Measurements from ENCODE around the gene KCNH1.

Gene KCNH1

DNA sequence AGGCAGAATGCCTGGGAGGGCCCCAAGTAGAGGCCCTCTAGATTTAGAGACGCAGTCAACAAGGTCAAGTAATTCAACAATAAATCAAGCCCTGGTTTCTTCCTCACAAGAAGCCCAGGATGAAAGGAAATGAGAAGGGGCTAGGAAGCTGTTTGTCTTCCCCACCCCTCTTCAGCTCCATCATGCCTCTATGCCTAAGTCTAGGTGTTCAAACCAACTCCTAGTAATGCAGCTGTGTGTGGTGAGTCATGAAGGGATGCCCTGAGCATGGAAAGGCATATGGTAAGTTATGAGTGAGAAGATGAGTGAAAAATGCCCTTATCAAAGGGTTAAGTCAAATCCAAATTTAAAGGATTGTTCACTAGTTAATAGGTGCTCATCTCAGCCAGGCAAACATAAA, 339.5 kb downstream of the KCNH1 start:
- DNase-seq, result no peak

DNA sequence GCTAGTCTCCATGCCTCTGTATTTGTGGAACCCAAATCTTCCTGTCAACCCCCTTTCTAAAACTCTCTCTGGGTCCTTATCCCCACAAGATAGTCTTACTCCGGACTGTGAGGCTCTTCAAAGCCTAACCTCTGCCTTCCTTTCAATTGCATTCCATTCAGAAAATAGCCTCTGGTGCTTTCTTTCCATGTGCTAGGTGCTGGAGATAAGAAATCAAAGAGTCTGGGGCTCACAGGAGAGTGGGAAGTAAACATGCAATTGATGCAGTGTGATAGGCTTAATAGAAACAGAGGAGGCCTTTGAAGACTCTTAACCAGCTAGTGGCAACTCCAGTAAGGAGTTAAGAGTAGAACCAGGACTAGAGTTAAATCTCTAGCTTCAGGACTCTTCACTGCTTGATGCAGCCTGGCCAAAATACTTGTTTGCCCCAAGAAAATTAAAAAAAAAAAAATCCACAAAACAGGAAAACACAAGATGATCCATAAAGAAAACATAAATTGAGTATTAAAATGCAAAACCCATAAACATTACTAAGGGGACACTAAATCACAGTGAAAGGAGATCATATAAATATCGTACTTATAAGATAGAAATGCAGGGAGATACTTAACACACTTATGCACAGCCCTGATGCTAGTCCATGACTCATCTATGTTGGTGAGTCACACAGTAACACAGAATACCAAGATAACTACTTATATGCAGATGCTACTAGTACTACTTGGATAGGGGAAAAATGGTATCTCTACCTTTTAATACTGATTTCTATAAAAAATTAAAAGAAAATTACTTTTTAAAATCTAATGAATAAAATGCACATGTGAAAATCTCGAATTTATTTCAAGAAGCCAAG, 341.5 kb downstream of the KCNH1 start:
- DNase-seq, result no peak

GRCh38 chr1:210790196-210790595, 343.8 kb downstream of the KCNH1 start:
- no peak for DNase-seq

GRCh38 chr1:210787800-210788199, 346.1 kb downstream of the KCNH1 start:
- no peak for DNase-seq

DNA sequence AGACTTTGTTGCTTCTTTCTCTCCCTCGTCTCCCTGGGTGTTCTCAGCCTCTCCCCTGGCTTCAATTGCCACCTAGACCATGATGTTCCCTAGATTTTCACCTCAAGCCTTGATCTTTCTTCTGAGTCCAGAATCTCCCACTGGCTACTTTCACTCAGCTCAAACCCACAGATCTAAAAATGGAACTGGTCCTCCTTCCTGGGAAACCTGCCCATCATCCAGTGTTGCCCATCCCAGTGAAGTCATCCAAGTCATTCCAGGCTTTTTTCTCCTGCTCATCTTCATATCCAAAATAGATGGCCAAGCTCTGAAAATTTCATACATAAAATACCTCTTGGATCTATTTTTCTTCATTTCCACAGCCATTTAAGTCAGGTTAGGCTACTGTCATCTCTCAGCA, 347.4 kb downstream of the KCNH1 start:
- DNase-seq, result no peak

GRCh38 chr1:210783925-210784324, 350.0 kb downstream of the KCNH1 start:
- DNase-seq, result no peak

DNA sequence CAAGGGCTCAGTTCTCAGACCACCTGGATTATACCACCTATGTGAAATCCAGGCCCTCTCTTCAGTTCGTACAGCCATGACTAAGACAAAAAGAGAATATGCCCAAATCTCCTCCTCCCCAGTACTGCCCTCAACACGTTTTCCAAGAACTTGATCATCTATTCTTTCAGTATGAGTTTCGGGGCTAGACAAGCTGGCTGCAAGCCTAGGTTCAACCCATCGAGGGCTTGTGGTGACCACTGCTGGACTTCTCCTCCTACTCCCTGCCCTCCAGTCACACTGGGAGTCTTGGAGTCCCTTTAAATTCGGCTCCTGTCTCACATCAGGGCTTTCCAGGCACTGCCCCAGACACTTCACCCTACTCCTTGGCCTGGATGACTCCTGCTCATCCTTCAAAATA, 352.3 kb downstream of the KCNH1 start:
- DNase-seq, result no peak

DNA sequence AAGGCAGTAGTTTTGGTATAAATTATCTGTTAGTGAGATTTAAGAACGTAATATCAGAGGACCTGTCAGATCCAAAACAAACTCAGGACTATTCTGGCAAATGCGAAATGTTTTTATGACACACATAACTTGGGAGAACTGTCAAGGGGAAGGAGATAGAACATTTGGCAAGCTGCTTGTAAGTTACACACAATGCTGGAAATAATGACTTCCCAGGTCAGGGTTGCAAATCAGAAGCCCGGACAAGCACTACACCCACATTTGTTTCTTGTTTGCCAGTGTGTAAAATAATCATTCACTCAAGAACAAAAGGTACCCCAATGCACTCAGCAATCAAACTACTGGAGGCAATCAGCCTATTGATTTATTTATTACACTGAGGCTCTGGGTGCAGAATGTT, 354.7 kb downstream of the KCNH1 start:
- DNase-seq, result no peak

DNA sequence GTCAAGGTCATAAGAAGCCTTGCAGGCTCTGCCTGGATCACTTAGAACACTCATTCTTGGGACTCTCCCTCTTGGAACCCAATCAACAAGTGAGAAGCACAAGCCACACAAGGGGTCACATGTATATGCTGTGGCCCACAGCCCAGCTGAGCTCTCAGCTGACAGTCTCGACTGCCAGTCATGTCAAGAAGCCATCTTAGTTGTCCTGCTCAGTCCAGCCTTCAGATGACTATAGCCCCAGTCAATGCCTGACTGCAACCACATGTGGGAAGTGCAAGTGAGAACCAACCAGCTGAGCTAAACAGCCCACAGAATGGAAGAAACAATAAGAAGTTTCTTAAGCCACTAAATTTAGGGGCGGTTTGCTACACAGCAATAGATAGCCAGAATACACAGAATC, 356.0 kb downstream of the KCNH1 start:
- no peak for DNase-seq

GRCh38 chr1:210776712-210777111, 357.2 kb downstream of the KCNH1 start:
- no peak for DNase-seq

- DNase-seq, result no peak
Measured at GRCh38 chr1:210775289-210775688, 358.7 kb downstream of the KCNH1 start.

DNA sequence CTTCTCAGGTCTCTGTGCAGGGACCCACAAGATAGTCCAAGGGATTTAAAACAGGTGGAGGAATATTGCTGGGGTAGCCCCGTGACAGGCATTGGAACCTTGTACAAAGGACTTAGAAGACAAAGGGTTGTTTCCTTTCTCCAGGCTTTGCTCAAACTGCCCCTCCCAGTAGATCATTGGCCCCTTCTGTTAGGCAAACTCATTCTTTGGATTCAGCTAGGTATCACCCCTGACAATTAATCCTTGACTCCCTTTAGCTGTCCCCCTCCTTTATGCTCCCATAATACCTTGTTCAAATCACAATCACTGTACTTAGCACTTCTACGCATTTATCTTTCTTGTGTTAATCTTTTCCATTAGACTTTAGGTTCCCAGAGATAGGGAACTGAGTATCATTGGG, 360.5 kb downstream of the KCNH1 start:
- DNase-seq, result no peak

DNA sequence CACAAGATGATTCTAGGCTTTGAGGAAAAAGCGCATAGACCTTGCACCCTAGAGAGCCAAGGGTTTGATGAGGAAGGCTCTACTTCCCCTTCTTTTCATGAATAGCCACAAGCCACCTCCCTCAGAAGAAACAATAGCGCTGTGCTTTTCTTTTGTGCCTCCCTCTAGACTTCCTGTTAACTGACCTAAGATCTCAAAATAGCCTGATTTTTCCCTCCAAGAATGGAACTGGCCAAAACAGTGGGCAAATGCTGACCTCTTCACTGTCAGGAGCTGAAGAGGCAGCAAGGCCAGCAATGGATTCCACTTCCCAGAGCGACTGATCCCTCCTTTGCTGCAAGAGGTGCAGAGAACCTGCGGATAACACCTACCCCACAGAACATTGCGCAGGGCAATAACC, 362.8 kb downstream of the KCNH1 start:
- no peak for DNase-seq

DNA sequence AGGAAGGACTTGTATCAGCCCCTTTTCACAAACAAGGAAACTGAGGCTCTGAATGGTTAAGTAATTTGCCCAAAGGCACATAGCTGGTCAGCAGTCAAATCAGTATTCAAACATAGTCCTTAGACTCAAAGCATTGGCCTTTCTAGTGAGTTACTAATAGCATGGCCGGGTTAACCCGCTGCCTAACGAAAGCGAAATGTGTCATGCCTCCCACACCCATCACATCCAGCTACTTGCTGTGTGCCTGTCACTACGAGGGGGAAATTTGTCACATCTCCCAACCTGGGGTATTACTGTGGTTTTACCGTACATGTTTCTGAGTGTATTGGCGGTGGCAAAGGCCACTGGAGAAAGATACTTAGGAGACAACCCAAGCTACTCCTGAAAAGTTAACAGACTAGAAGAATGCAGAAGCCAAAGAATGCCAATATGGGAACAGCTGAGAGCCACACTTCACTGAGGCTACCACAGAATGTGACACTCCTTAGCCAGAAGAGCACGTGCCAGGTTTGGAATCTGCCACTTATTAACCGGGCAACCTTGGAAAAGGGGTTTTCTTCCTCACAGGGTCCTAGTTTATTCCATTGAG, 363.5 kb downstream of the KCNH1 start:
- DNase-seq, result no peak

- no peak for DNase-seq
Measured at GRCh38 chr1:210769473-210769872, 364.5 kb downstream of the KCNH1 start.

GRCh38 chr1:210764536-210764935, 369.4 kb downstream of the KCNH1 start:
- DNase-seq, result no peak

- DNase-seq, result no peak
Measured at GRCh38 chr1:210758761-210759160, 375.2 kb downstream of the KCNH1 start.

DNA sequence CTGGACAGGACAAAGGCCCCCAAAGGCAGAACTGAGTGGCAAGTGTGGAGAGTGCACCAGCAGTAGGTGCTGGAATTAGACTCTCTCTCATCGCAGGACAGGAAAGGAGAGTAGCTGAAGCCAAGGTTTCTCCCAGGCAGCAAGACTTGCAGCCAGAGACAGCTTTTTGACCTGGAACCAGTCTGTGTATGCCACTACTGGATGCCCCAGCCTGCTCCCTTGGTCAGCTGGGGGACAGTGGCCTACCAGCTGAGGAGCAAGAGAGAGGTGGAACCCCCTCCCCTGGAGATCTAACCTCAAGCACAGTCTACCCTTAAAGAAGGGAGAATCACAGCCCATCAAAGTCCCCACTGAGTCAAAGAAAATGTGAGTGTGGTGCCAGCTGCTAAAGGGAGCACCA, 375.7 kb downstream of the KCNH1 start:
- no peak for DNase-seq

DNA sequence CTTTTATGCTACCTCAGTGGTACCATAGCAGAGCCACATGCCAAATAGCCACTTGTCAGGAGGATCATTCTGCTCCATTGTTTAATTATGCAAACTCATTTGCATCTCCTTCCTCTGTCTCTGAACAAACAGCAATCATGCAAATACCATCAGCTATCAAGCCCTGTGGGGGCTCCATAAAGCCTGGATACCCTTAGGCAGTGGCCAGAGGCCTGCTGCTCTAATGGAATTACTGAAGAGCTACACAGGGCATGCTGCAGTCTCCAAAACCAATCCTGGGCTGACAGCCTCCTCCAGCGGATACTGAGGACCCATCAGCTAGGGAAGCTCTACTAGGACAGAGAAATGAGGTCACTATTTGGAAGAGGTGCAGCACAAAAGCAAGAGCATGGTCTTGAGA, 376.3 kb downstream of the KCNH1 start:
- DNase-seq, result no peak

DNA sequence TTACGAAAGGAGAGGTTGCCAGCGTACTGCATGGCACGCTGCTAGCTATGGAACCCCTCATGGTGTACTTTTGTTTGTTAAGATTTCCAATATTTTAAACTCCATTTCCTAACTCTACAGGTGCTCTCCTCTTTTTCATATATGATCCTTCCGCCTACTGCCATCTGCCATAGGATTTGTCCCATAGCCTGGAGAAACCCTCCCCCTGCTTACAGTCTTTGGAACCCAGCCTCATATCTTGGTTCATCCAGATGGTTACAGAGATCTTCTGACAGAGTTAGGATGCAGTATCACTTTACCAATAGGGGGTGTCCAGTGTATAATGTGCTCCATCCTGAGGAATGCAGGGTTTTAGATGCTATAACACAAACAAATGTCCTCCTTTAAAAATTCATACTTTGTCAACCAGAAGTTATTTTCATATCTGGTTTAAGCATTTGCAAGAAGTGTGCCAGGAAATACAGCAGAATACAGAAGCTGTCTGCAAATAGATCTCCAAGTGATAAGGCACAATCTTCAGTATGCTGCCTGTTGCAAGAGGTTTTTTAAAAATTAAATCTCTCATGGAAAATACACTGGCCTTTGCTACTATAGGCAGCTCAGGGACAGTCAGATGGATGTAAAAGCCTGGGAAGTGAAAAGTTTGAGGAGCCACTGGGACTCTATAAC, 377.8 kb downstream of the KCNH1 start:
- no peak for DNase-seq

GRCh38 chr1:210754878-210755665, 378.9 kb downstream of the KCNH1 start:
- no peak for DNase-seq

DNA sequence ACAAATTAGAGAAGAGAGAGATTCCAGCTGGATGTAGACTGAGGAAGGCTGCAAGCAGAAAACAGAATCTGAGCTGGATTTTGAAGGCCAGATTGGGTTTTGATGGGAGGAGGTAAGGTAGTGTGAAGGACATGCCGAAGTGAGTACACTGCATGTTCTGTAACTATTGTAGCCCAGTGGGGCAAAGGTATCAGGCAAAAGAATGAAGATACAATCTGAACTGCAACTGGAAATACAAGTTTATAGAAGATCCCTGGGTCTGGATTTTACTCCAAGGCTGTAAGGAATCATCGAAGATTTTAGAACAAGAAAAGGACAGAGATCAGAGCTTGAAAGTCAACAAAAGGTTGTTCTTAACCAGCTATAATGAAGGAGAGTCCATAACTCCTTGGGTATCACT, 382.0 kb downstream of the KCNH1 start:
- DNase-seq, result no peak

DNA sequence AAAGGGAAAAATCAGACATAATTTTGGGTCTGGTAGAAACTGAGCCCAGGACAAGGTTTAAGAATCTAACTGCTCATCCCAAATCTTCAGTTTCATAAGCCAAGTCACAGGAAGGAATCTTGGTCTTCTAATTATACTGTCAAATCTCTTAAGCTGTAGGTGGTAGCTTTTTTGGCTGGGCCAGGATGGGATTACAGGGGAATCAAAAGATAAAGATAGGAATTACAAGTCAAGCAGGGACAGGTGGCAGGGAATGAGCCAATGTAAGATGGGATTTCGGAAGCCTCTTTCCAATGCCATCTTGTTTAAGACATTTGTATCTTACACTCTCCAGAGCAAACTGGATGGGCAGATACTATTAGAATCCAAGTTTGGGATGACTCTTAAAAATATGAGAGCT, 383.5 kb downstream of the KCNH1 start:
- no peak for DNase-seq
